Measurements from ENCODE around the gene DBX1.

The DBX1 gene

DNA sequence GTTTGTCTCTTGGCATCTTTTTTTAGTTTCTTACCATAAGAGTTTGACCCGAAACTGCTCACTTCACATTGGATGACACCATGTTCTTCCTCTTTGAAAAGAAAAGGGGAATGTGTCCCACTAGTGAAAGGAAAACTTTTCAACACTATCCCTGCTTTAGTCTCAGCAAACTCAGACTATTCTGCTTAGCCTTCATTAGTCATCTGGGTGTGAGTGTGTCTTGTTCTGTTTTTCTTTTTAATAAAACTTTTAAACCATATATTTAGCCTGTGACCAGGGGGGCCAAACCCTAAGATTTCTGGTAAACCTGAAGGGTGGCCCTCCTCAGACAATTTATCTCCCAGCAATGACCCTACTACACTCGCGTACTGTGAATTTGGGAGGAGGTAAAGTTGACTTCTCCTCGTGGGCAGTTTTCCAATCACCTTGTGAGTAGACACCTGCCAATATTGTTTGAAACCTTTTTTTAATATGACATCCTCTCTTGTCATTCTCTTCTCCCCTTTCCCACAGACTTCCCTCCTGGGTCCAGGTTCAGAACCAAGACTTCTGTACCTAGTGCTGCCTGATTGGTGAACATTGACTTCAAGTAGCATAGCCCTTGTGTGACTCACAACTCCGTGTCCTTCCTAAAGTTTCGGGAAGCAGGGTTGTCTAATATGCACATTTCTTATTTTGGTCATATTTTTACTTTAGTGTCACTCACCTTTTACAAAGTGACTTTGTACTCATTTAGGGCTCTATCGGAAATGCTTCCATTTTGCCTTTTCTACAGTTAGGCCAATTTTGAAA is 39.9 kb downstream of the DBX1 start:
- DNase-seq = no peak

- DNase-seq = no peak
Observed at GRCh38 chr11:20119315-20119714, 41.0 kb downstream of the DBX1 start.

GRCh38 chr11:20118209-20118608 is 42.1 kb downstream of the DBX1 start:
- no peak for DNase-seq

DNA sequence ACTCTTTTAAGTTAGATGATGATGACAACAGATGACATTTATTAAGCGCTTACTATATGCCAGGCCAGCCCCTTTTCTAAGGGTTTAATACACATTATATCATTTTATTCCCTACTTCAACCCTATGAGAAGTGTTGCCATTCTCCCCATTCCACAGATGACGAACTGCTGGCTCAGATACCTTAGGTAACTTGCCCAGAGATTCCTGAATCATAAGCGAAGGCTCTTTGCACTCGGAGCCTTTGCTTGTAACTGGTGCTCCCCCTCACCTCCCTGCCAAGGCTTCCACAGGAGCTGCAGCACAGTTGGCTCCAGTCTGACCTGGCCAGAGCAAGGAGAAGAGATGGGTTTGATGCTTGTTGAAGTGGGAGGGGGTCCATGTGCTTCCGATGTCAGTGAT is 43.0 kb downstream of the DBX1 start:
- no peak for DNase-seq

GRCh38 chr11:20116825-20117224 is 43.5 kb downstream of the DBX1 start:
- DNase-seq = no peak

- no peak for DNase-seq
Observed at GRCh38 chr11:20114588-20114987, 45.7 kb downstream of the DBX1 start.

GRCh38 chr11:20113149-20113438 is 47.2 kb downstream of the DBX1 start:
- no peak for DNase-seq

GRCh38 chr11:20112291-20113148 is 47.8 kb downstream of the DBX1 start:
- DNase-seq = no peak

DNA sequence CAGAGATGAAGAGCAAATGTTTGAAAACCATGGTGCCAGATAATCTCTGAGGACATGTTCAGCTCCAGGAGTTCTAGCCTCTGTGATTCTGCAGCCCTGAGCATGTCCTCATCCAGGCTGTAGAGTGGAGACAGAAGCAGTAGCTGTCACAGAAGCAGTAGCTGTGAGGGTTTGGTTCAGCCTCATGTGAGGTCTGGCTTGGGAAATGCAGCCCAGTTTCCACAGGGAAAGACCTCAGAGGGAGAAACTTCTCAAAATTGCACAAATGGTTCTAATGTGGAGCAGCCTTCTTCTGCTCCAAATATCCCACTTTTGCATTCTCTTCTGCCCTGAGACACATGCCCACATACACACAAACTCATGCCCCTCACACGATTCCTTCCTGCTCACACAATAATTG is 48.4 kb downstream of the DBX1 start:
- DNase-seq = no peak

GRCh38 chr11:20110908-20111669 is 49.2 kb downstream of the DBX1 start:
- DNase-seq = no peak

DNA sequence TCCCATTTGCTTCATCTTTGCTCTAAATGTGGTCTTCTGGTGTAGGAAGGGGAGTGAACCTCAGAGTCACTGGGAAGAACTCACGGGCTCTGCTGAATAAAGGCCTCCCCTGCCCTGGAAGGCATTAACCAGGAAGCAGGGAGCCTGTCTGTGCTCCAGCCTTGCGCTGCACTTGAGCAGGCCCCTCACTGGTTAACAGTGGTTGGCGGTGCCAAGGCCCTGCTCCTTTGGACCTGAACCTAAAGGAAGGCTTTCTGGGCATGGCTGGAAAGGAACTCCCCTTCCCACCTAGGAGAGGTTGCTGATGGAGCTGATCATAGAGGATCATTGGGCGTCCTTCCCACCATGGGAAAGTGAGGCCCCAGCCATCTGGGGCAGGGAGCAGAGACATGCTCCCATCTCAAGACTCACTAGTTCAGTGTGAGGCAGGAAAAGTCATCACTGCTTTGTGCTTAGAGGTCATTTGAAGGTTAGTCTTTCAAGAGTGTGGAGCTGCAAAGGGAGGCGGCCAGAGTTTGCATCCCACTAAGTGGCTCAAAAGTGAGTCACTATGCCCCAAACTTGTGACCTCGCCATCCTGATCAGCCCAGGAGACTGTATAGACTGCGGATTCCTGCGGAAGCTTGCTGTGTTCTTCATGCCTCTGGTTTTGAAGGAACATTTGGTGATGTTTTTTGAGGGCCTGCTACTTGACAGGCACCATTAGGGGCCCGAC is 50.4 kb downstream of the DBX1 start:
- DNase-seq = no peak
